ENCODE measurements around the gene ELMO2. TPM values are rescaled to one million over a fixed set of nuclear protein-coding genes. Genes with fewer than 3 reads are reported as not detected.

ELMO2 gene
- total RNA-seq, 1 donor from 2014 or later = 84.9 TPM

GRCh38 chr20:46324960-46325703 lies 81.3 kb downstream of the ELMO2 start:
- ATAC-seq = no peak

GRCh38 chr20:46324379-46324778 lies 82.0 kb downstream of the ELMO2 start:
- DNase-seq (ENCODE audit: low spot score) (no peak), ATAC-seq (no peak)
- intact Hi-C loops (cut with DNase I) = no loop called here

More at GRCh38 chr20:46324960-46325703, 81.3 kb downstream of the ELMO2 start:
- intact Hi-C loops (cut with DNase I) = no loop called here
- no peak for DNase-seq (ENCODE audit: low spot score)

- ATAC-seq (no peak), DNase-seq (ENCODE audit: low spot score) (no peak)
- intact Hi-C loops (cut with DNase I) = no loop called here
Measured at GRCh38 chr20:46323557-46323956, 82.9 kb downstream of the ELMO2 start.

GRCh38 chr20:46322641-46323040 lies 83.8 kb downstream of the ELMO2 start:
- intact Hi-C loops (cut with DNase I) = no loop called here
- ATAC-seq (no peak), DNase-seq (ENCODE audit: low spot score) (no peak)

DNA sequence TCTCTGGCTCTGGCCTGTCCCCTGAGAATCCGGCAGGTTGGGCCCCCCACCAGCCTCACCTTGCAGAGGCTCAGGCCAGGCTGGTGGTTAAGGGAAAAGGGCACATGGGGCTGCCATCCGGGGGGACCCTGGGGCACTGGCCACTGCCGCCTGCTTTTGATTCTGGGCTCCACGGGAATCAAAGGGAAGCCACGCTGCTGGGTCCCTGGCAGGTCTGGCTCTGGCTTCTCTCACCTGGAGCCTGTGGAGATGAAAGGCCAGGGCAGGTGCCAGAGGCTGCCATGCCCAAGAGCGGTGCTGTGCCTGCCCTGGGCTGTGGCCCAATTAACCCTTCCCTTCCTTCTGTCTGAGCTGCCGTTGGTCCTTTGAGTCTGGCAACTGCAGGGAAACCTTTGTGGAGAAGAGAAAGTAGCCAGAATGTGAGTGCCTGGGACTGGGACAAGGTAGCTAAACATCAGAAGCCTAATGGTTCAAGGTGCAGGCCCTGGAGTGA lies 88.7 kb downstream of the ELMO2 start:
- ATAC-seq (no peak), DNase-seq (ENCODE audit: low spot score) (no peak)
- intact Hi-C loops (cut with DNase I) = no loop called here

GRCh38 chr20:46316984-46317684 lies 89.3 kb downstream of the ELMO2 start:
- no peak for DNase-seq (ENCODE audit: low spot score)
- intact Hi-C loops (cut with DNase I) = no loop called here
- no peak for ATAC-seq

Other genes with a start within 250 kb of the ELMO2 start
- gene CDH22, start 98.1 kb downstream of the ELMO2 start, total RNA-seq = 0.40 TPM
- 9.0 TPM for gene ZNF334, start 106.9 kb upstream of the ELMO2 start, total RNA-seq
- gene OCSTAMP, start 144.0 kb upstream of the ELMO2 start, total RNA-seq = not detected
- 21.0 TPM for gene SLC13A3, start 244.8 kb upstream of the ELMO2 start, total RNA-seq